H1 (cell line): Measurements from ENCODE around the gene MFAP4. TPM values are rescaled to one million over a fixed set of nuclear protein-coding genes. Genes with fewer than 3 reads are reported as not detected.

ENCODE experiments used
- CTCF ChIA-PET: fragments of 300-600 bp; sonication (Branson Sonifier 250); formaldehyde crosslinking; loops from one replicate; lab custom pipeline; 2021; ENCODE audit not compliant: partially characterized antibody; lab: Charles Lee
- POLR2A ChIA-PET: fragments of 300-600 bp; sonication (Branson Sonifier 250); formaldehyde crosslinking; loops from one replicate; lab custom pipeline; 2021; ENCODE audit warnings: inconsistent platforms; ENCODE audit not compliant: partially characterized antibody; lab: Charles Lee
- DNase-seq, 2 experiments: peaks; one replicate each; pipeline versions ENCODE4 v3.0.0 to v3.0.0-alpha.2; 2010 to 2022; ENCODE audit warnings: low spot score in 2 of 2, low read depth in 1 of 2, mixed read lengths in 1 of 2
- FAIRE-seq: peaks from 2 replicates; lab custom pipeline; 2011; peaks lifted over from hg19 to GRCh38; lab: Jason Lieb, UNC
- H2AFZ ChIP-seq: 2 replicates; pipeline ENCODE4 v1.8.1; 2012; ENCODE audit warnings: low read length, inconsistent platforms
- H2AK5ac ChIP-seq: 2 replicates; pipeline ENCODE4 v1.6.1; 2013; ENCODE audit warnings: low read depth, low read length
- H2BK120ac ChIP-seq: replicated peaks from 2 replicates; pipeline ENCODE3; 2013; ENCODE audit warnings: low read depth, low read length, inconsistent platforms
- H2BK12ac ChIP-seq: 2 replicates; pipeline ENCODE4 v1.6.1; 2013; ENCODE audit warnings: low read depth, low read length
- H2BK15ac ChIP-seq: 2 replicates; pipeline ENCODE4 v1.6.1; 2013; ENCODE audit warnings: low read length
- H2BK20ac ChIP-seq: 2 replicates; pipeline ENCODE4 v1.6.1; 2013; ENCODE audit warnings: low read length
- H2BK5ac ChIP-seq: 2 replicates; pipeline ENCODE4 v1.6.1; 2013; ENCODE audit warnings: low read depth, low read length
- H3K14ac ChIP-seq: 2 replicates; pipeline ENCODE4 v1.6.1; 2013; ENCODE audit warnings: inconsistent platforms; ENCODE audit not compliant: insufficient read length
- H3K18ac ChIP-seq: 2 replicates; pipeline ENCODE4 v1.6.1; 2013; ENCODE audit warnings: low read length; ENCODE audit errors: extremely low read depth
- H3K23ac ChIP-seq: 2 replicates; pipeline ENCODE4 v1.6.1; 2013; ENCODE audit warnings: inconsistent platforms; ENCODE audit not compliant: insufficient read length
- H3K23me2 ChIP-seq: 2 replicates; pipeline ENCODE4 v1.6.1; 2013; ENCODE audit warnings: low read depth, low read length
- H3K27ac ChIP-seq: 2 replicates; pipeline ENCODE4 v1.6.1; 2011; ENCODE audit warnings: low read depth, low read length, inconsistent platforms
- H3K27me3 ChIP-seq, 4 experiments: replicated peaks in 1 of 4; 1 replicate in 1 of 4; 2 replicates in 3 of 4; pipeline versions ENCODE4 v1.6.1 to v1.8.1; 2011 to 2013; ENCODE audit warnings: low read length in 3 of 4, mild to moderate bottlenecking in 3 of 4, inconsistent platforms in 2 of 4, mixed read lengths in 2 of 4, moderate library complexity in 1 of 4; ENCODE audit not compliant: control insufficient read depth in 3 of 4, insufficient read depth in 3 of 4; ENCODE audit errors: extremely low read depth in 1 of 4
- H3K36me3 ChIP-seq, 4 experiments: 2 replicates each; pipeline versions ENCODE4 v1.6.1 to v1.8.1; 2011 to 2013; ENCODE audit warnings: mild to moderate bottlenecking in 4 of 4, low read length in 3 of 4, moderate library complexity in 2 of 4, control low read depth in 1 of 4, inconsistent platforms in 1 of 4; ENCODE audit not compliant: insufficient read depth in 4 of 4, control insufficient read depth in 2 of 4
- H3K4ac ChIP-seq: replicated peaks from 2 replicates; pipeline ENCODE3; 2013; ENCODE audit warnings: low read length, low read depth, mixed read lengths, inconsistent platforms; ENCODE audit not compliant: insufficient read length
- H3K4me1 ChIP-seq, 4 experiments: replicated peaks in 1 of 4; 1 replicate in 1 of 4; 2 replicates in 3 of 4; pipeline versions ENCODE4 v1.6.1 to v1.8.1; 2011 to 2013; ENCODE audit warnings: low read length in 3 of 4, inconsistent platforms in 2 of 4, mixed read lengths in 1 of 4; ENCODE audit not compliant: insufficient read depth in 4 of 4, control insufficient read depth in 3 of 4
- H3K4me2 ChIP-seq, 2 experiments: 2 replicates each; pipeline versions ENCODE4 v1.6.1 to v1.8.1; 2011 to 2013; ENCODE audit warnings: low read depth in 2 of 2, low read length in 2 of 2, control low read depth in 1 of 2, inconsistent platforms in 1 of 2, mild to moderate bottlenecking in 1 of 2; ENCODE audit not compliant: insufficient read depth in 1 of 2
- H3K4me3 ChIP-seq, 4 experiments: fragments of 200-600, 300-600 bp in 1 of 4; sonication (generic), shearing (Covaris generic), sonication (Bioruptor Twin) in 1 of 4; 2 replicates each; pipeline versions ENCODE4 v1.5.1 to v1.8.1; 2011 to 2016; ENCODE audit warnings: low read length in 4 of 4, low read depth in 3 of 4, control low read depth in 2 of 4, inconsistent platforms in 2 of 4, mild to moderate bottlenecking in 2 of 4, mixed read lengths in 1 of 4, moderate library complexity in 1 of 4; ENCODE audit not compliant: insufficient read depth in 2 of 4; ENCODE audit errors: extremely low read depth in 1 of 4
- H3K56ac ChIP-seq: replicated peaks from 2 replicates; pipeline ENCODE3; 2013; ENCODE audit warnings: low read depth, mild to moderate bottlenecking, mixed read lengths, low read length, inconsistent platforms; ENCODE audit not compliant: insufficient read length
- H3K79me1 ChIP-seq: 2 replicates; pipeline ENCODE4 v1.6.1; 2013; ENCODE audit warnings: low read depth, low read length, control low read depth
- H3K79me2 ChIP-seq, 2 experiments: 2 replicates each; pipeline versions ENCODE4 v1.6.1 to v1.8.1; 2012 to 2013; ENCODE audit warnings: low read length in 2 of 2, mild to moderate bottlenecking in 2 of 2, inconsistent platforms in 1 of 2; ENCODE audit not compliant: insufficient read depth in 2 of 2, control insufficient read depth in 1 of 2
- H3K9ac ChIP-seq, 4 experiments: replicated peaks in 1 of 4; 1 replicate in 1 of 4; 2 replicates in 3 of 4; pipeline versions ENCODE4 v1.6.1 to v1.8.1; 2011 to 2013; ENCODE audit warnings: low read depth in 3 of 4, low read length in 3 of 4, control low read depth in 2 of 4, mild to moderate bottlenecking in 2 of 4, moderate library complexity in 2 of 4, inconsistent platforms in 1 of 4; ENCODE audit errors: extremely low read depth in 1 of 4
- H3K9me3 ChIP-seq, 2 experiments: 2 replicates each; pipeline versions ENCODE4 v1.6.1 to v1.8.1; 2012 to 2013; ENCODE audit warnings: mild to moderate bottlenecking in 2 of 2, moderate library complexity in 2 of 2, control low read depth in 1 of 2, inconsistent platforms in 1 of 2, low read depth in 1 of 2, low read length in 1 of 2, mixed read lengths in 1 of 2; ENCODE audit not compliant: insufficient read depth in 2 of 2
- H4K20me1 ChIP-seq, 2 experiments: replicated peaks in 1 of 2; 2 replicates each; pipeline versions ENCODE3 to v1.8.1; 2011 to 2013; ENCODE audit warnings: inconsistent platforms in 2 of 2, low read length in 2 of 2, mild to moderate bottlenecking in 1 of 2; ENCODE audit not compliant: insufficient read depth in 2 of 2, control insufficient read depth in 1 of 2
- H4K5ac ChIP-seq: 2 replicates; pipeline ENCODE4 v1.6.1; 2013; ENCODE audit warnings: low read length, low read depth, mixed read lengths, inconsistent platforms; ENCODE audit not compliant: insufficient read length
- H4K8ac ChIP-seq: 2 replicates; pipeline ENCODE4 v1.8.0; 2013; ENCODE audit warnings: mild to moderate bottlenecking, moderate library complexity, low read length, inconsistent platforms; ENCODE audit not compliant: insufficient read depth; ENCODE audit errors: extremely low read depth
- H4K91ac ChIP-seq: replicated peaks from 2 replicates; pipeline ENCODE3; 2013; ENCODE audit warnings: low read length, mixed read lengths, inconsistent platforms; ENCODE audit not compliant: insufficient read length
- NANOG ChIP-seq: IDR thresholded peaks from 2 replicates; pipeline ENCODE4 v1.6.1; 2011; ENCODE audit warnings: low read length, low read depth, mild to moderate bottlenecking, inconsistent platforms; ENCODE audit not compliant: insufficient read depth, poor library complexity, severe bottlenecking
- POLR2A ChIP-seq, 2 experiments: IDR thresholded peaks; 1 replicate in 1 of 2; 2 replicates in 1 of 2; pipeline ENCODE4 v1.6.1; 2011; ENCODE audit warnings: low read depth in 2 of 2, low read length in 2 of 2, mild to moderate bottlenecking in 2 of 2; ENCODE audit errors: control extremely low read depth in 1 of 2
- RFX5 ChIP-seq: IDR thresholded peaks from 2 replicates; pipeline ENCODE4 v1.6.1; 2011; ENCODE audit warnings: low read depth, low read length, improper control_type of control experiment, borderline replicate concordance
- TEAD4 ChIP-seq: IDR thresholded peaks from 2 replicates; pipeline ENCODE4 v1.6.1; 2012; ENCODE audit warnings: low read depth, low read length, inconsistent platforms, mixed read lengths
- WGBS, 2 experiments: shearing (Covaris generic) in 1 of 2; methylation state at CpG; one replicate each; pipeline versions ENCODE4 v1.1.6 to v1.1.7; 2013 to 2015; ENCODE audit warnings: low lambda C conversion rate in 2 of 2, mixed read lengths in 2 of 2, inconsistent platforms in 1 of 2, low coverage in 1 of 2, missing lambda C conversion rate in 1 of 2; ENCODE audit not compliant: insufficient replicate concordance in 2 of 2, insufficient coverage in 1 of 2, insufficient read length in 1 of 2; ENCODE audit errors: extremely low coverage in 1 of 2, missing lambda C conversion rate in 1 of 2; 5-methylcytosine and 5-hydroxymethylcytosine counted together
- polyA plus RNA-seq, 7 experiments: library from polyadenylated mRNA; depleted of rRNA in 3 of 7; stranded (reverse) in 5 of 7; unstranded in 2 of 7; fragments of >200 nt in 5 of 7; fragments of 200-250 nt in 2 of 7; gene quantifications; 1 replicate in 5 of 7; 2 replicates in 1 of 7; 4 replicates in 1 of 7; pipeline versions ENCODE4 v1.2.1 to v1.2.3, GENCODE V29; 2011 to 2013; ENCODE audit warnings: missing spikeins in 2 of 7, mixed read lengths in 2 of 7
- total RNA-seq: library from RNA; stranded (reverse); fragmentation: NEBNext Ultra II Directional; extraction: Animal tissue kit (Norgen Biotek cat#: 25700); gene quantifications from 2 replicates; pipeline ENCODE4 v1.2.1, GENCODE V29; 2021

The MFAP4 gene
- total and polyA plus RNA-seq, 2 of the 8 experiments (the other 6 are each of a cell fraction or from before 2014, with no cell fraction given): 3.1 to 3.6 TPM

DNA sequence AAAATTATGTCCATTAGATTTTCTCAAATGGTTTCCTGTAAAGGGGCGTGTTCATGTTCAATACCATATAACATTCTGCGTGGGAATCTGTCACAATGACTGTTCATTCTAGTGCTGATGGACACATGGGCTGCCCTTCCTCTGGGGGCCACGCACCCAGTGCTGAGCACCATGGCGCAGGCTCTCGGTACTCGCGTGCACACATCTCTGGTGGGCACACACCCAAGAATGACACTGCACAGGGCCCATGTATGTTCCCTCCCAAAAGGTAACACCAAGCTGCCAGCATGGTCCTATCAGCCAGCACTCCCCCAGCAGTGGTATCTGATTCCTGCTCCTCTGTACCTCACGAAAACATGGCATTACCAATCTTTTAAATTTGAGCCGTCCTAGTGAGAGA lies 38.2 kb downstream of the MFAP4 start:
- Histone ChIP-seq H3K4me1 (peaks cover 0 to 2% (median 0%) of the 10 kb centered on the region in 4 experiments; a peak in 1 of 7 replicates), H4K8ac (no peak overlapping the region), H3K23me2 (no peaks in the 10 kb centered on the region), H3K36me3 (peaks cover 0 to 5% (median 2%) of the 10 kb centered on the region in 4 experiments; a peak in 2 of 8 replicates), H3K79me1 (no peaks in the 10 kb centered on the region), H2AK5ac (no peak overlapping the region), H3K79me2 (no peaks in the 10 kb centered on the region), H3K4me3 (no peak overlapping the region), H2BK12ac (no peak overlapping the region), H3K27ac (no peak overlapping the region), H2BK120ac (no peak overlapping the region), H3K18ac (no peak overlapping the region; the same call in 1 of the 2 replicates), H2AFZ (no peak overlapping the region), H4K5ac (no peak overlapping the region), H2BK20ac (no peak overlapping the region), H2BK5ac (no peak overlapping the region), H2BK15ac (no peak overlapping the region), H3K9ac (no peak overlapping the region), H4K91ac (no peak overlapping the region), H3K27me3 (no peaks in the 10 kb centered on the region), H3K23ac (no peak overlapping the region), H4K20me1 (peaks cover 0 to 1% of the 10 kb centered on the region in 2 experiments), H3K4ac (no peak overlapping the region), H3K9me3 (no peaks in the 10 kb centered on the region), H3K4me2 (no peak overlapping the region), H3K56ac (no peak overlapping the region), H3K14ac (no peak overlapping the region)
- CTCF ChIA-PET: interaction anchor here (0.6 to 0.7 kb wide), 2 partner anchors 66 to 165 kb away, joined by 3 to 5 read pairs; no protein-coding TSS in a partner anchor
- DNase-seq (no peak), FAIRE-seq (no peak)
- POLR2A ChIA-PET: interaction anchor here (0.7 to 1.3 kb wide), 2 partner anchors 7 to 108 kb away, joined by 3 read pairs; no protein-coding TSS in a partner anchor
- TF ChIP-seq RFX5: no peak
- no peak for TF ChIP-seq NANOG
- no peak for TF ChIP-seq TEAD4
- TF ChIP-seq POLR2A (IDR thresholded peaks at IDR 0.05; ENCODE audit: control extremely low read depth in 1 of 2, low read depth in 2 of 2, low read length in 2 of 2): no peak
- WGBS, 2 experiments: 94% methylated on average over 9 of the region's 9 CpGs; no CpG with 5 or more reads in 1 of the 2 experiments
